ENCODE data around the gene CDK8.

CDK8 gene

DNA sequence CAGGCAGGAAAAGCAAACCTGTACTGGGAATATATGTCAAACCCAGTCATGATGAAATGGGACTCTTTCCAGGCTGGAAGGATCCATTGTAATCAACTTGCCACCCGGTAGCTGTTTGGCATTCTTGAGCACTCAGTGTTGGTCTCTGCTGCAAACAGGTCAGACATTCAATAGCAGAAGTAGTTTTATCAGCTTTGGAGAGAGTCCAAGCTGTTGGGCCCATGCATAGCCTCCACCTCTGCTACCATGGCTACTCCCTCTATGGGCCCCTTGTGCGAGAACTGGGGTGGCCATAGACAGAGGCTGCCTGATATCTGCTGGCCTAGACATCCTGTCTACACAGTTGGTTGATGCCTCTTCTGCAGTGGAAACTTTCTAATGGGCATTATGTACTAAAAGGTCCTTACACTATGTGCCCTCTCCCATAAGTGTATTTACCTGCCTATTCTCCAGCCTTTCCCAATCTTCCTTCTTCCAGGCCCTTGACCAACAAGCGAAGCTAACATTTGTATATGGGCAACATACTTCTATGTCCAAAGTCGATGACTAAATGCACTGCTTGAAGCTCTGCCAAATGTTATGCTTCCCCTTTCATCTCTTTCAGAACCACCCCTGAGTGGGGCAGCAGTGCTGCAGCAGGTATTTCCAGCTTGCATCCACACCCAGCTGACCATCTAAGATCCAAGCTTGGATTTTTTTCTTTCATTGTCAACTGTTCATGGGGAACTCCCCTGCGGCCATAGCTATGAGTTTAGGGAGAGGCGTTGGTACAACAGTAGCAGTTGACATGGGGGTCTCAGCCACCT lies 26.6 kb upstream of the CDK8 start:
- no peak overlapping the region for H2BK15ac ChIP-seq (ENCODE audit: low read depth, poor library complexity, severe bottlenecking)
- 83% methylated on average over 6 of the region's 6 CpGs for WGBS
- no peak overlapping the region for H3K4me2 ChIP-seq (ENCODE audit: low read length, poor library complexity, severe bottlenecking)
- no peak overlapping the region for H2BK12ac ChIP-seq (ENCODE audit: low read length in 2 of 2)
- H3K23ac ChIP-seq (ENCODE audit: low read length in 2 of 2) = no peak overlapping the region
- H3K4ac ChIP-seq (ENCODE audit: low read depth in 1 of 2, low read length in 2 of 2) = no peak overlapping the region
- no peak overlapping the region for H3K9ac ChIP-seq (ENCODE audit: low read length)
- H3K4me3 ChIP-seq (ENCODE audit: insufficient read depth in 1 of 2, low read depth in 1 of 2, low read length in 2 of 2) = no peak overlapping the region
- H2BK5ac ChIP-seq (ENCODE audit: low read depth, low read length, poor library complexity, severe bottlenecking) = no peak overlapping the region
- H3K4me1 ChIP-seq (ENCODE audit: control insufficient read depth, insufficient read depth, low read depth, low read length) = peaks cover 3% of the 10 kb centered on the region
- no peak overlapping the region for H4K91ac ChIP-seq (ENCODE audit: low read length)
- no peak for DNase-seq
- no peak overlapping the region for H3K14ac ChIP-seq (ENCODE audit: low read length in 2 of 2)
- H3K27me3 ChIP-seq (ENCODE audit: control insufficient read depth in 1 of 2, insufficient read depth in 1 of 2, low read length in 2 of 2) = peaks cover 0 to 15% of the 10 kb centered on the region in 2 experiments
- H2AK5ac ChIP-seq (ENCODE audit: low read length, severe bottlenecking) = no peak overlapping the region
- H3K27ac ChIP-seq (ENCODE audit: low read length, poor library complexity, severe bottlenecking) = no peak overlapping the region
- H4K8ac ChIP-seq (ENCODE audit: low read length) = no peak overlapping the region
- no peak overlapping the region for H3K18ac ChIP-seq (ENCODE audit: low read depth in 1 of 2, low read length in 2 of 2)
- peaks cover 2% of the 10 kb centered on the region for H3K79me1 ChIP-seq (replicated peaks; ENCODE audit: low read length, poor library complexity, severe bottlenecking)
- no peaks in the 10 kb centered on the region for H3K36me3 ChIP-seq (ENCODE audit: control insufficient read depth in 1 of 2, insufficient read depth in 2 of 2, low read depth in 1 of 2, low read length in 2 of 2)
- no peak overlapping the region for H2BK120ac ChIP-seq (ENCODE audit: low read depth, low read length)
- H3K9me3 ChIP-seq (ENCODE audit: control insufficient read depth, low read length) = no peaks in the 10 kb centered on the region
- no peak overlapping the region for H2AFZ ChIP-seq (ENCODE audit: low read depth, low read length)

DNA sequence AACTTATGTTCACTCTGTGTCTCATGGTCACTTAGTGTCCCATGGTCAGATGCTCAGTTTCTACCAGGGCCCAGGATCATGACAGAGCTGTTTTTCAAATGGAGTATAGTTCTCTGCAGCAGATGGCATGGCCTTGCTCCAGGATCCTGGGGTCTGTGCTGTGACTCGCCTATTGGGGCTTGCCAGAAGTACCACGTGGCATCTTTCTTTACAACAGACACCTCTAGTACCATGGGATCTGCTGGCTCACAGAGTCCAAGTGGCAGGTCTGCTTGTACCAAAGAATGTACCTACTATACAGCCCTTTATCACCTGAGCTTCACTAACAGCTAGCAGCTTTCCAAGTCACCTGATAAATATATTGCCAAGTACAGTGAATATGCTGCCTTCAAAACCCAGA lies 25.8 kb upstream of the CDK8 start:
- Histone ChIP-seq H2BK5ac (ENCODE audit: low read depth, low read length, poor library complexity, severe bottlenecking) (no peak overlapping the region), H2AK5ac (ENCODE audit: low read length, severe bottlenecking) (no peak overlapping the region), H3K79me1 (replicated peaks; ENCODE audit: low read length, poor library complexity, severe bottlenecking) (no peaks in the 10 kb centered on the region), H2BK120ac (ENCODE audit: low read depth, low read length) (no peak overlapping the region), H3K18ac (ENCODE audit: low read depth in 1 of 2, low read length in 2 of 2) (no peak overlapping the region), H3K23ac (ENCODE audit: low read length in 2 of 2) (no peak overlapping the region), H4K8ac (ENCODE audit: low read length) (no peak overlapping the region), H3K9ac (ENCODE audit: low read length) (no peak overlapping the region), H2AFZ (ENCODE audit: low read depth, low read length) (no peak overlapping the region), H3K36me3 (ENCODE audit: control insufficient read depth in 1 of 2, insufficient read depth in 2 of 2, low read depth in 1 of 2, low read length in 2 of 2) (no peaks in the 10 kb centered on the region), H3K4me3 (ENCODE audit: insufficient read depth in 1 of 2, low read depth in 1 of 2, low read length in 2 of 2) (no peak overlapping the region), H3K4ac (ENCODE audit: low read depth in 1 of 2, low read length in 2 of 2) (no peak overlapping the region), H3K27me3 (ENCODE audit: control insufficient read depth in 1 of 2, insufficient read depth in 1 of 2, low read length in 2 of 2) (peaks cover 0 to 15% of the 10 kb centered on the region in 2 experiments), H3K14ac (ENCODE audit: low read length in 2 of 2) (no peak overlapping the region), H3K9me3 (ENCODE audit: control insufficient read depth, low read length) (no peaks in the 10 kb centered on the region), H4K91ac (ENCODE audit: low read length) (no peak overlapping the region), H2BK12ac (ENCODE audit: low read length in 2 of 2) (no peak overlapping the region), H3K4me1 (ENCODE audit: control insufficient read depth, insufficient read depth, low read depth, low read length) (no peaks in the 10 kb centered on the region), H3K4me2 (ENCODE audit: low read length, poor library complexity, severe bottlenecking) (no peak overlapping the region), H3K27ac (ENCODE audit: low read length, poor library complexity, severe bottlenecking) (no peak overlapping the region), H2BK15ac (ENCODE audit: low read depth, poor library complexity, severe bottlenecking) (no peak overlapping the region)
- 83% methylated on average over 2 of the region's 2 CpGs for WGBS
- no peak for DNase-seq

DNA sequence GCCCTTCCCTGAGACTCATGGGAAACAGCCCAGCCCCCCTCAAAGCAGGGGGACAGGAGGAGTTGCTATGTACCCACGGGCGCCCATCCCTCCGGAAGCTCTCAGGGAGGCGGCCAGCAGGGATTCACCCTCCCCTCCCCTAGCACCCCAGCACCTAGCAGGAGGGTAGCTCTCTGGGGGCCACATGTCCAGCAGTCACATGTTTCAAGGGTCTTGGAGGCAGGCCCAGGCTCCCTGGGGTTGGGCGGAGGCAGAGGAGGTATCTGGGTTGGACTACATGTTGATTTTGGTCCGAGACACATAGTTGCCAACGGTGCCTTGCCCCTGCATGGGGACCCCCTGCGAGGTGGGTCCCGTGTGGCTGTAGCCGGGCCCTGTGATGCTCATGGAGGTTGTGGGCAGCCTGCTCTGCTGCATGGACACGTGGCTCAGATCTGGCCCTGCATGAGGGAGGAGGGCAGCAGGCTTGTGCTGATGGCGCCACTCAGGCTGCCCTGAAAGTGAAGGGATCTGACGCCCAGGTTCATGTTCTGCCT lies 24.8 kb upstream of the CDK8 start:
- Histone ChIP-seq H2BK15ac (ENCODE audit: low read depth, poor library complexity, severe bottlenecking) (no peak overlapping the region), H3K36me3 (ENCODE audit: control insufficient read depth in 1 of 2, insufficient read depth in 2 of 2, low read depth in 1 of 2, low read length in 2 of 2) (no peaks in the 10 kb centered on the region), H2AFZ (ENCODE audit: low read depth, low read length) (no peak overlapping the region), H2BK120ac (ENCODE audit: low read depth, low read length) (no peak overlapping the region), H3K4me2 (ENCODE audit: low read length, poor library complexity, severe bottlenecking) (no peak overlapping the region), H3K9ac (ENCODE audit: low read length) (no peak overlapping the region), H3K79me1 (replicated peaks; ENCODE audit: low read length, poor library complexity, severe bottlenecking) (no peaks in the 10 kb centered on the region), H4K8ac (ENCODE audit: low read length) (no peak overlapping the region), H3K4ac (ENCODE audit: low read depth in 1 of 2, low read length in 2 of 2) (no peak overlapping the region), H3K18ac (ENCODE audit: low read depth in 1 of 2, low read length in 2 of 2) (no peak overlapping the region), H2AK5ac (ENCODE audit: low read length, severe bottlenecking) (no peak overlapping the region), H3K4me1 (ENCODE audit: control insufficient read depth, insufficient read depth, low read depth, low read length) (no peaks in the 10 kb centered on the region), H3K23ac (ENCODE audit: low read length in 2 of 2) (no peak overlapping the region), H2BK12ac (ENCODE audit: low read length in 2 of 2) (no peak overlapping the region), H3K14ac (ENCODE audit: low read length in 2 of 2) (no peak overlapping the region), H2BK5ac (ENCODE audit: low read depth, low read length, poor library complexity, severe bottlenecking) (no peak overlapping the region), H3K27ac (ENCODE audit: low read length, poor library complexity, severe bottlenecking) (no peak overlapping the region), H3K9me3 (ENCODE audit: control insufficient read depth, low read length) (no peaks in the 10 kb centered on the region), H3K27me3 (ENCODE audit: control insufficient read depth in 1 of 2, insufficient read depth in 1 of 2, low read length in 2 of 2) (peaks cover 0 to 15% of the 10 kb centered on the region in 2 experiments), H4K91ac (ENCODE audit: low read length) (no peak overlapping the region), H3K4me3 (ENCODE audit: insufficient read depth in 1 of 2, low read depth in 1 of 2, low read length in 2 of 2) (no peak overlapping the region)
- 88% methylated on average over 13 of the region's 13 CpGs for WGBS
- no peak for DNase-seq

- Histone ChIP-seq H2BK120ac (ENCODE audit: low read depth, low read length) (no peak overlapping the region), H2BK15ac (ENCODE audit: low read depth, poor library complexity, severe bottlenecking) (no peak overlapping the region), H3K4me1 (ENCODE audit: control insufficient read depth, insufficient read depth, low read depth, low read length) (no peaks in the 10 kb centered on the region), H4K91ac (ENCODE audit: low read length) (no peak overlapping the region), H3K4me2 (ENCODE audit: low read length, poor library complexity, severe bottlenecking) (no peak overlapping the region), H3K4ac (ENCODE audit: low read depth in 1 of 2, low read length in 2 of 2) (no peak overlapping the region), H3K14ac (ENCODE audit: low read length in 2 of 2) (no peak overlapping the region), H2AK5ac (ENCODE audit: low read length, severe bottlenecking) (no peak overlapping the region), H3K4me3 (ENCODE audit: insufficient read depth in 1 of 2, low read depth in 1 of 2, low read length in 2 of 2) (no peak overlapping the region), H2BK12ac (ENCODE audit: low read length in 2 of 2) (no peak overlapping the region), H3K27ac (ENCODE audit: low read length, poor library complexity, severe bottlenecking) (no peak overlapping the region), H3K79me1 (replicated peaks; ENCODE audit: low read length, poor library complexity, severe bottlenecking) (no peaks in the 10 kb centered on the region), H2BK5ac (ENCODE audit: low read depth, low read length, poor library complexity, severe bottlenecking) (no peak overlapping the region), H2AFZ (ENCODE audit: low read depth, low read length) (no peak overlapping the region), H3K23ac (ENCODE audit: low read length in 2 of 2) (no peak overlapping the region), H3K36me3 (ENCODE audit: control insufficient read depth in 1 of 2, insufficient read depth in 2 of 2, low read depth in 1 of 2, low read length in 2 of 2) (no peaks in the 10 kb centered on the region), H3K9me3 (ENCODE audit: control insufficient read depth, low read length) (no peaks in the 10 kb centered on the region), H3K9ac (ENCODE audit: low read length) (no peak overlapping the region), H3K27me3 (ENCODE audit: control insufficient read depth in 1 of 2, insufficient read depth in 1 of 2, low read length in 2 of 2) (peaks cover 0 to 15% of the 10 kb centered on the region in 2 experiments), H3K18ac (ENCODE audit: low read depth in 1 of 2, low read length in 2 of 2) (no peak overlapping the region), H4K8ac (ENCODE audit: low read length) (no peak overlapping the region)
- WGBS = 74% methylated on average over 6 of the region's 6 CpGs
- DNase-seq = no peak
Measured at GRCh38 chr13:26230703-26231102, 23.2 kb upstream of the CDK8 start.

All from mesenchymal stem cell (in vitro differentiated cells and primary cell).